HCT116 (cell line): Measurements from ENCODE around the gene NCKAP5. TPM values are rescaled to one million over a fixed set of nuclear protein-coding genes. Genes with fewer than 3 reads are reported as not detected.

ENCODE experiments used
- ATAC-seq: fragments of 200-7000 bp; cut with Tn5 transposase; 2 replicates; pipeline ENCODE4 v1.9.1; 2020; ENCODE audit warnings: mild to moderate bottlenecking, moderate library complexity
- BruUV-seq: library from RNA; stranded (reverse); fragments of 400-500 nt; replicated peaks from 2 replicates; lab custom pipeline; 2021; lab: Mats Ljungman, UMichigan
- CTCF ChIA-PET: fragments of 300-600 bp; sonication (Branson Sonifier 250); formaldehyde crosslinking; loops from one replicate; lab custom pipeline; 2021; ENCODE audit warnings: antibody characterized with exemption; lab: Charles Lee
- POLR2A ChIA-PET: fragments of 300-600, 350-600 bp; sonication (Branson Sonifier 250); formaldehyde crosslinking; loops from one replicate; lab custom pipeline; 2021; ENCODE audit warnings: antibody characterized with exemption; lab: Charles Lee
- RAD21 ChIA-PET, 2 experiments: fragments of 300-600 bp; sonication (Branson Sonifier 250); formaldehyde crosslinking; loops; one replicate each; lab custom pipeline; 2023; ENCODE audit warnings: low total read pairs in 2 of 2; ENCODE audit not compliant: uncharacterized antibody in 2 of 2, unreplicated experiment in 2 of 2, low non-redundant PET in 1 of 2; lab: Charles Lee
- DNase-seq: peaks from one replicate; pipeline ENCODE4 v3.0.0-alpha.2; 2010; ENCODE audit warnings: low read depth, low spot score
- H2AFZ ChIP-seq: fragments of 200-600 bp; shearing (Covaris generic), sonication (generic); 2 replicates; pipeline ENCODE4 v1.6.1; 2017; ENCODE audit warnings: low read depth, mixed run types, mixed read lengths, antibody characterized with exemption, low read length; ENCODE audit not compliant: poor library complexity, severe bottlenecking
- H3K27ac ChIP-seq: 2 replicates; pipeline ENCODE4 v1.5.1; 2012; ENCODE audit warnings: low read depth, low read length
- H3K27me3 ChIP-seq: fragments of 200-600 bp; sonication (generic); 2 replicates; pipeline ENCODE4 v1.6.1; 2016; ENCODE audit warnings: mixed run types, low read length, mixed read lengths; ENCODE audit not compliant: insufficient read depth
- H3K36me3 ChIP-seq, 2 experiments: fragments of 200-500 bp in 1 of 2; fragments of 200-600 bp in 1 of 2; sonication (Bioruptor generic) in 1 of 2; sonication (generic) in 1 of 2; 2 replicates each; pipeline versions ENCODE4 v1.5.1 to v1.6.1; 2014 to 2016; ENCODE audit warnings: low read length in 2 of 2, inconsistent platforms in 1 of 2, mixed read lengths in 1 of 2, mixed run types in 1 of 2; ENCODE audit not compliant: insufficient read depth in 2 of 2, control insufficient read depth in 1 of 2
- H3K4me1 ChIP-seq, 2 experiments: fragments of 200-600 bp in 1 of 2; sonication (generic) in 1 of 2; 2 replicates each; pipeline versions ENCODE4 v1.5.1 to v1.6.1; 2012 to 2017; ENCODE audit warnings: low read length in 2 of 2, inconsistent platforms in 1 of 2, mild to moderate bottlenecking in 1 of 2, mixed read lengths in 1 of 2, mixed run types in 1 of 2, moderate library complexity in 1 of 2; ENCODE audit not compliant: insufficient read depth in 2 of 2, control insufficient read depth in 1 of 2
- H3K4me2 ChIP-seq: fragments of 200-600 bp; sonication (generic); 2 replicates; pipeline ENCODE4 v1.6.1; 2017; ENCODE audit warnings: mixed run types, low read length, mixed read lengths
- H3K4me3 ChIP-seq, 2 experiments: fragments of 200-600 bp in 1 of 2; sonication (generic) in 1 of 2; replicated peaks in 1 of 2; 2 replicates each; pipeline ENCODE4 v1.5.1; 2011 to 2016; ENCODE audit warnings: low read length in 2 of 2, control low read depth in 1 of 2, low read depth in 1 of 2, mild to moderate bottlenecking in 1 of 2, mixed read lengths in 1 of 2, mixed run types in 1 of 2
- H3K79me2 ChIP-seq: fragments of 200-600 bp; sonication (generic); 2 replicates; pipeline ENCODE4 v1.6.1; 2017; ENCODE audit warnings: mild to moderate bottlenecking, mixed run types, low read length, moderate library complexity, mixed read lengths; ENCODE audit not compliant: insufficient read depth
- H3K9ac ChIP-seq: fragments of 200-600 bp; sonication (generic); 2 replicates; pipeline ENCODE4 v1.6.1; 2016; ENCODE audit warnings: low read length, mixed read lengths
- H3K9me2 ChIP-seq: fragments of 200-600 bp; sonication (generic), shearing (Covaris generic); 2 replicates; pipeline ENCODE4 v1.6.1; 2017; ENCODE audit warnings: mixed run types, mild to moderate bottlenecking, moderate library complexity; ENCODE audit not compliant: insufficient read depth
- H3K9me3 ChIP-seq, 2 experiments: fragments of 200-500 bp in 1 of 2; fragments of 200-600 bp in 1 of 2; sonication (Bioruptor generic) in 1 of 2; sonication (generic) in 1 of 2; 2 replicates each; pipeline ENCODE4 v1.6.1; 2014 to 2017; ENCODE audit warnings: low read length in 2 of 2, mixed read lengths in 2 of 2, inconsistent platforms in 1 of 2, low read depth in 1 of 2, mild to moderate bottlenecking in 1 of 2, mixed run types in 1 of 2, moderate library complexity in 1 of 2; ENCODE audit not compliant: control insufficient read depth in 1 of 2, insufficient read depth in 1 of 2
- H4K20me1 ChIP-seq: fragments of 200-600 bp; sonication (generic), shearing (Covaris generic); 2 replicates; pipeline ENCODE4 v1.6.1; 2017; ENCODE audit warnings: mixed run types, mild to moderate bottlenecking, moderate library complexity; ENCODE audit not compliant: insufficient read depth
- CBX3 ChIP-seq: IDR thresholded peaks from 2 replicates; pipeline ENCODE4 v1.6.1; 2012; ENCODE audit warnings: low read depth
- CEBPB ChIP-seq: IDR thresholded peaks from 2 replicates; pipeline ENCODE4 v1.6.1; 2012; ENCODE audit warnings: low read depth
- ELF1 ChIP-seq: IDR thresholded peaks from 2 replicates; pipeline ENCODE4 v1.6.1; 2012; ENCODE audit warnings: low read depth, borderline replicate concordance
- EZH2 ChIP-seq: fragments of 200-600 bp; sonication (generic); IDR thresholded peaks from 2 replicates; pipeline ENCODE4 v1.6.1; 2017; ENCODE audit warnings: antibody characterized with exemption, mixed run types
- FOSL1 ChIP-seq: IDR thresholded peaks from 2 replicates; pipeline ENCODE4 v1.6.1; 2012; ENCODE audit warnings: low read depth
- REST ChIP-seq: IDR thresholded peaks from 2 replicates; pipeline ENCODE4 v1.6.1; 2012; ENCODE audit warnings: low read depth
- SIN3A ChIP-seq: IDR thresholded peaks from 2 replicates; pipeline ENCODE4 v1.6.1; 2012; ENCODE audit warnings: low read depth
- SP1 ChIP-seq: IDR thresholded peaks from 2 replicates; pipeline ENCODE4 v1.6.1; 2012; ENCODE audit warnings: low read depth
- SRF ChIP-seq: IDR thresholded peaks from 2 replicates; pipeline ENCODE4 v1.6.1; 2012; ENCODE audit warnings: low read depth
- TCF7L2 ChIP-seq: IDR thresholded peaks from 2 replicates; pipeline ENCODE4 v1.7.0; 2011; ENCODE audit warnings: borderline replicate concordance, inconsistent platforms; ENCODE audit not compliant: insufficient read depth, insufficient read length; ENCODE audit errors: extremely low read depth
- YY1 ChIP-seq: IDR thresholded peaks from 2 replicates; pipeline ENCODE4 v1.6.1; 2011; ENCODE audit warnings: low read length, low read depth, moderate library complexity, mild to moderate bottlenecking; ENCODE audit not compliant: insufficient replicate concordance; ENCODE audit errors: extremely low read depth
- ZBTB33 ChIP-seq: IDR thresholded peaks from 2 replicates; pipeline ENCODE4 v1.6.1; 2011; ENCODE audit warnings: mild to moderate bottlenecking, low read length, moderate library complexity; ENCODE audit not compliant: insufficient replicate concordance; ENCODE audit errors: extremely low read depth
- ZFX ChIP-seq: fragments of 450-650 bp; IDR thresholded peaks from 2 replicates; pipeline ENCODE4 v1.6.1; 2017
- ZNF274 ChIP-seq: fragments of 200-500 bp; sonication (Bioruptor generic); IDR thresholded peaks from 2 replicates; pipeline ENCODE4 v1.6.1; 2014; ENCODE audit warnings: mild to moderate bottlenecking, low read depth, low read length, inconsistent platforms
- intact Hi-C: fragments of 100-400 bp; cut with micrococcal nuclease; formaldehyde crosslinking; loops from 2 replicates; pipeline ENCODE4 v1.10.0; 2022
- total RNA-seq: library from RNA; stranded (reverse); gene quantifications from one replicate; pipeline ENCODE4 v1.2.1, GENCODE V29; 2021; ENCODE audit not compliant: unreplicated experiment
- TF ChIP-seq, protein P1 (sequence below): IDR thresholded peaks from 2 replicates; pipeline ENCODE4 v1.6.1; 2012
- TF ChIP-seq, protein P2 (sequence below): IDR thresholded peaks from 2 replicates; pipeline ENCODE4 v1.6.1; 2012

Gene NCKAP5
- total RNA-seq, 1 experiment from 2014 or later, result 0.30 TPM

- H3K4me2 ChIP-seq, result no peak overlapping the region
- intact Hi-C loops, result no loop called here
- BruUV-seq, result no TSS peak
- ATAC-seq, result no peak
- H2AFZ ChIP-seq, result no peak overlapping the region
- no peaks in the 10 kb centered on the region for H3K27me3 ChIP-seq
- no peak for TF ChIP-seq CBX3
- TF ChIP-seq, protein P1, sequence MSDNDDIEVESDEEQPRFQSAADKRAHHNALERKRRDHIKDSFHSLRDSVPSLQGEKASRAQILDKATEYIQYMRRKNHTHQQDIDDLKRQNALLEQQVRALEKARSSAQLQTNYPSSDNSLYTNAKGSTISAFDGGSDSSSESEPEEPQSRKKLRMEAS, result no peak
- TF ChIP-seq FOSL1, result no peak
- TF ChIP-seq ZNF274, result no peak
- no peak for TF ChIP-seq REST
- TF ChIP-seq EZH2, result no peak
- TF ChIP-seq, protein P2, sequence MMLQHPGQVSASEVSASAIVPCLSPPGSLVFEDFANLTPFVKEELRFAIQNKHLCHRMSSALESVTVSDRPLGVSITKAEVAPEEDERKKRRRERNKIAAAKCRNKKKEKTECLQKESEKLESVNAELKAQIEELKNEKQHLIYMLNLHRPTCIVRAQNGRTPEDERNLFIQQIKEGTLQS, result no peak
- no peak for TF ChIP-seq SRF
- no peak for TF ChIP-seq TCF7L2
- no peak for TF ChIP-seq ZFX
- TF ChIP-seq ZBTB33, result no peak
- TF ChIP-seq ELF1, result no peak
- no peak for TF ChIP-seq SP1
- TF ChIP-seq SIN3A, result no peak
- TF ChIP-seq YY1, result no peak
- TF ChIP-seq CEBPB, result no peak
- H3K79me2 ChIP-seq, result no peaks in the 10 kb centered on the region
- no peaks in the 10 kb centered on the region for H3K36me3 ChIP-seq
- H3K4me3 ChIP-seq, result no peak overlapping the region
- no peaks in the 10 kb centered on the region for H3K9me3 ChIP-seq
- no peaks in the 10 kb centered on the region for H3K9me2 ChIP-seq
- POLR2A ChIA-PET, result no interaction called here
- H3K27ac ChIP-seq, result no peak overlapping the region
- RAD21 ChIA-PET, result no interaction called here
- no peak for DNase-seq
- H3K9ac ChIP-seq, result no peak overlapping the region
- H3K4me1 ChIP-seq, result no peaks in the 10 kb centered on the region
- no peaks in the 10 kb centered on the region for H4K20me1 ChIP-seq
- CTCF ChIA-PET, result no interaction called here
These were observed 189.9 kb downstream of the NCKAP5 start for GRCh38 chr2:133378386-133378785.
